Suprapubic skin (tissue), 4 donors: ENCODE data around the gene TMTC2. TPM values are rescaled to one million over a fixed set of nuclear protein-coding genes. Genes with fewer than 3 reads are reported as not detected.

ENCODE experiments used
- DNase-seq, 2 donors: peaks; one replicate each; pipeline ENCODE4 v3.0.0-alpha.2; 2019; ENCODE audit warnings: low spot score in 2 of 2
- H3K27ac ChIP-seq: fragments of 200-600 bp; sonication (generic); one replicate; pipeline ENCODE4 v1.5.1; 2019
- H3K27me3 ChIP-seq: fragments of 200-600 bp; sonication (generic); one replicate; pipeline ENCODE4 v1.5.1; 2019
- H3K36me3 ChIP-seq: fragments of 200-600 bp; sonication (generic); one replicate; pipeline ENCODE4 v1.5.1; 2019
- H3K4me1 ChIP-seq: fragments of 200-600 bp; sonication (generic); one replicate; pipeline ENCODE4 v1.5.1; 2019
- H3K4me3 ChIP-seq: fragments of 200-600 bp; sonication (generic); one replicate; pipeline ENCODE4 v1.5.1; 2019; ENCODE audit warnings: mild to moderate bottlenecking
- H3K9me3 ChIP-seq: fragments of 200-600 bp; sonication (generic); one replicate; pipeline ENCODE4 v1.5.1; 2019
- EP300 ChIP-seq: sonication (generic); formaldehyde crosslinking; IDR thresholded peaks from one replicate; pipeline ENCODE4 v1.6.1; 2017; ENCODE audit warnings: antibody characterized with exemption
- POLR2A ChIP-seq, 2 donors: fragments of 450-650 bp; IDR thresholded peaks; one replicate each; pipeline ENCODE4 v1.6.1; 2017; ENCODE audit warnings: antibody characterized with exemption in 2 of 2, mild to moderate bottlenecking in 2 of 2, moderate library complexity in 2 of 2
- POLR2AphosphoS5 ChIP-seq, 3 donors: sonication (generic); formaldehyde crosslinking; IDR thresholded peaks; one replicate each; pipeline ENCODE4 v1.6.1; 2017; ENCODE audit warnings: antibody characterized with exemption in 3 of 3
- WGBS: methylation state at CpG from one replicate; pipeline ENCODE4 v1.1.5; 2018; 5-methylcytosine and 5-hydroxymethylcytosine counted together
- total RNA-seq, 4 donors: library from RNA; depleted of rRNA; stranded (reverse); fragments of >200 nt; gene quantifications; one replicate each; pipeline ENCODE4 v1.1.0, GENCODE V29; 2016
- TF ChIP-seq, protein P1 (sequence below), 2 donors: fragments of 200-600 bp in 1 of 2; fragments of 450-650 bp in 1 of 2; sonication (generic) in 1 of 2; IDR thresholded peaks; one replicate each; pipeline ENCODE4 v1.5.1; 2016 to 2019; ENCODE audit warnings: antibody characterized with exemption in 2 of 2, mild to moderate bottlenecking in 1 of 2, moderate library complexity in 1 of 2

The TMTC2 gene
- total RNA-seq, 4 donors from 2014 or later, result 16.7 to 21.1 (median 18.9) TPM

DNA sequence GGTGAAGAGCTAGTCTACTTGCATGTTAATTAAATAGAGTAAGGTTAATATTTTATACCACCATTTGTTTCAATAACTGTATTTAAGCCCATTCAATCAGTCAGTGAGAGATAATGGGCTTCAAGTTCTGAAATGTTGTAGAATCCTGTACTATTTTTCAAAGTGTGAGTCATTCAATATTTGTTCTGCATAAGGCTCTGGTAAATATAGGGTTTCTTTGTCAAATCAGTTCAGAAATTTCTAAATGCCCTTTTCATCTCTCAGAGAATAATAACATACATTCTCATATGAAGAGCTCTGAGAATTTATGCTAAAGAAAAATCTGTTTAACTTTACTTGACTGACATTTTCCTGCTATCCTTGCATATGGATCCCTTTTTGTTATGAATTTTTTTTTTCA is 493.3 kb downstream of the TMTC2 start:
- TF ChIP-seq POLR2A (IDR thresholded peaks at IDR 0.05) (no peak), EP300 (no peak), POLR2AphosphoS5 (IDR thresholded peaks at IDR 0.05) (no peak)
- TF ChIP-seq, protein P1, sequence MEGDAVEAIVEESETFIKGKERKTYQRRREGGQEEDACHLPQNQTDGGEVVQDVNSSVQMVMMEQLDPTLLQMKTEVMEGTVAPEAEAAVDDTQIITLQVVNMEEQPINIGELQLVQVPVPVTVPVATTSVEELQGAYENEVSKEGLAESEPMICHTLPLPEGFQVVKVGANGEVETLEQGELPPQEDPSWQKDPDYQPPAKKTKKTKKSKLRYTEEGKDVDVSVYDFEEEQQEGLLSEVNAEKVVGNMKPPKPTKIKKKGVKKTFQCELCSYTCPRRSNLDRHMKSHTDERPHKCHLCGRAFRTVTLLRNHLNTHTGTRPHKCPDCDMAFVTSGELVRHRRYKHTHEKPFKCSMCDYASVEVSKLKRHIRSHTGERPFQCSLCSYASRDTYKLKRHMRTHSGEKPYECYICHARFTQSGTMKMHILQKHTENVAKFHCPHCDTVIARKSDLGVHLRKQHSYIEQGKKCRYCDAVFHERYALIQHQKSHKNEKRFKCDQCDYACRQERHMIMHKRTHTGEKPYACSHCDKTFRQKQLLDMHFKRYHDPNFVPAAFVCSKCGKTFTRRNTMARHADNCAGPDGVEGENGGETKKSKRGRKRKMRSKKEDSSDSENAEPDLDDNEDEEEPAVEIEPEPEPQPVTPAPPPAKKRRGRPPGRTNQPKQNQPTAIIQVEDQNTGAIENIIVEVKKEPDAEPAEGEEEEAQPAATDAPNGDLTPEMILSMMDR (IDR thresholded peaks at IDR 0.05), result no peak

DNA sequence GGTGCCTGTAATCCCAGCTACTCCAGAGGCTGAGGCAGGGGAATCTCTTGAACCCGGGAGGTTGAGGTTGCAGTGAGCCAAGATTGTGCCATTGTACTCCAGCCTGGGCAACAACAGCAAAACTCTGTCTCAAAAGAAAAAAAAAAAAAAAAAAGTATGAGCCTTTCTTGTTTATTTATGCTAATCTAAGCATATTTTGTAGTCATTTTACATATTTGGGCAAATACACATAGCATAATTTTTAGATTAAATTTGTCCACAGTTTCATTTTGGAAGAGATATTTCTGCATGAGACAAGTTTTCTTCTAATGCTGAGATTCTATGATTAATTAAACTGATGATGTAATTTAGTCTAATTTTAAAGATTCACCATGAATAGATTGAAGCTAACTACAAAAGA is 494.4 kb downstream of the TMTC2 start:
- Histone ChIP-seq H3K27ac (no peak overlapping the region), H3K4me3 (no peak overlapping the region), H3K4me1 (no peaks in the 10 kb centered on the region), H3K9me3 (no peaks in the 10 kb centered on the region), H3K36me3 (no peaks in the 10 kb centered on the region), H3K27me3 (no peaks in the 10 kb centered on the region)
- 81% methylated on average over 1 of the region's 1 CpG for WGBS
- no peak for DNase-seq
- TF ChIP-seq POLR2AphosphoS5 (IDR thresholded peaks at IDR 0.05) (no peak), EP300 (no peak), POLR2A (IDR thresholded peaks at IDR 0.05) (no peak)
- TF ChIP-seq, protein P1 (IDR thresholded peaks at IDR 0.05), result no peak

More for the DNA sequence above, 493.3 kb downstream of the TMTC2 start:
- Histone ChIP-seq H3K4me3 (no peak overlapping the region), H3K9me3 (no peaks in the 10 kb centered on the region), H3K36me3 (no peaks in the 10 kb centered on the region), H3K27me3 (no peaks in the 10 kb centered on the region), H3K27ac (no peak overlapping the region), H3K4me1 (no peaks in the 10 kb centered on the region)
- DNase-seq, result no peak

GRCh38 chr12:83183132-83183531 is 496.4 kb downstream of the TMTC2 start:
- DNase-seq, result no peak
- no peak for TF ChIP-seq POLR2A (IDR thresholded peaks at IDR 0.05)
- no peak for TF ChIP-seq POLR2AphosphoS5 (IDR thresholded peaks at IDR 0.05)
- TF ChIP-seq, protein P1 (IDR thresholded peaks at IDR 0.05), result no peak
- no peak for TF ChIP-seq EP300
- Histone ChIP-seq H3K4me1 (no peaks in the 10 kb centered on the region), H3K4me3 (no peak overlapping the region), H3K36me3 (no peaks in the 10 kb centered on the region), H3K9me3 (no peaks in the 10 kb centered on the region), H3K27ac (no peak overlapping the region), H3K27me3 (no peaks in the 10 kb centered on the region)
